ENCODE data around the gene PLEKHA1. TPM values are rescaled to one million over a fixed set of nuclear protein-coding genes. Genes with fewer than 3 reads are reported as not detected.

Gene PLEKHA1
- total RNA-seq, 1 experiment from 2014 or later, result 7.3 TPM

- no peak for DNase-seq
- Histone ChIP-seq H3K4me3 (ENCODE audit: low read length) (no peak overlapping the region), H3K27ac (ENCODE audit: low read length) (no peak overlapping the region), H3K4me2 (ENCODE audit: low read depth, low read length, poor library complexity, severe bottlenecking) (no peak overlapping the region), H3K36me3 (ENCODE audit: insufficient read depth, low read length) (no peaks in the 10 kb centered on the region), H3K9ac (ENCODE audit: low read length) (no peak overlapping the region), H3K27me3 (ENCODE audit: low read length) (no peaks in the 10 kb centered on the region), H3K4me1 (ENCODE audit: low read length) (no peaks in the 10 kb centered on the region), H2AFZ (ENCODE audit: low read length) (no peak overlapping the region), H3K79me2 (ENCODE audit: low read length) (no peaks in the 10 kb centered on the region), H3K9me2 (replicated peaks; ENCODE audit: insufficient read depth, low read length) (no peaks in the 10 kb centered on the region), H4K20me1 (ENCODE audit: insufficient read depth, low read depth, low read length) (no peaks in the 10 kb centered on the region), H3K9me3 (ENCODE audit: low read length) (no peaks in the 10 kb centered on the region)
Measured at GRCh38 chr10:122481296-122482056, 107.0 kb downstream of the PLEKHA1 start.

Small RNA genes within 50 kb of the gene (small RNA-seq; reads per million reads assigned to genes)
- gene MIR3941 (not detected), gene RNU6-728P (not detected)

Other genes starting within 250 kb of the PLEKHA1 start
- gene BTBD16, start 103.4 kb upstream of the PLEKHA1 start, total RNA-seq (2014; rRNA removed; shearing (Covaris generic); ENCODE audit: low replicate concordance), result not detected in 2 replicates
- not detected in 2 replicates for gene ARMS2, start 79.9 kb downstream of the PLEKHA1 start, total RNA-seq (2014; rRNA removed; shearing (Covaris generic); ENCODE audit: low replicate concordance)
- not detected in 2 replicates for gene HTRA1, start 86.8 kb downstream of the PLEKHA1 start, total RNA-seq (2014; rRNA removed; shearing (Covaris generic); ENCODE audit: low replicate concordance)
- gene DMBT1, start 186.0 kb downstream of the PLEKHA1 start, total RNA-seq (2014; rRNA removed; shearing (Covaris generic); ENCODE audit: low replicate concordance), result not detected in 2 replicates

All from Karpas-422 (cell line).